Measurements from ENCODE around the gene SPATA20.

The SPATA20 gene

GRCh38 chr17:50514388-50514787, 32.6 kb upstream of the SPATA20 start:
- no peak for TF ChIP-seq CTCF (conservative IDR thresholded peaks at IDR 0.05; ENCODE audit: low read depth, low read length)
- DNase-seq (ENCODE audit: low read depth) = no peak
- H3K4me3 ChIP-seq (ENCODE audit: low read length) = no peak overlapping the region

GRCh38 chr17:50514936-50515702, 31.9 kb upstream of the SPATA20 start:
- no peak for DNase-seq (ENCODE audit: low read depth)
- H3K4me3 ChIP-seq (ENCODE audit: low read length) = no peak overlapping the region
- no peak for TF ChIP-seq CTCF (conservative IDR thresholded peaks at IDR 0.05; ENCODE audit: low read depth, low read length)

- TF ChIP-seq CTCF (conservative IDR thresholded peaks at IDR 0.05; ENCODE audit: low read depth, low read length) = no peak
- no peak for DNase-seq (ENCODE audit: low read depth)
- no peak overlapping the region for H3K4me3 ChIP-seq (ENCODE audit: low read length)
Observed at GRCh38 chr17:50517011-50517410, 30.0 kb upstream of the SPATA20 start.

- no peak for TF ChIP-seq CTCF (conservative IDR thresholded peaks at IDR 0.05; ENCODE audit: low read depth, low read length)
- DNase-seq (ENCODE audit: low read depth) = no peak
- H3K4me3 ChIP-seq (ENCODE audit: low read length) = no peak overlapping the region
Observed at GRCh38 chr17:50517504-50518383, 29.2 kb upstream of the SPATA20 start.

- H3K4me3 ChIP-seq (ENCODE audit: low read length) = no peak overlapping the region
- no peak for DNase-seq (ENCODE audit: low read depth)
- no peak for TF ChIP-seq CTCF (conservative IDR thresholded peaks at IDR 0.05; ENCODE audit: low read depth, low read length)
Observed at GRCh38 chr17:50518384-50519023, 28.5 kb upstream of the SPATA20 start.

- H3K4me3 ChIP-seq (ENCODE audit: low read length) = no peak overlapping the region
- no peak for DNase-seq (ENCODE audit: low read depth)
- TF ChIP-seq CTCF (conservative IDR thresholded peaks at IDR 0.05; ENCODE audit: low read depth, low read length) = no peak
Observed at GRCh38 chr17:50519141-50519834, 27.7 kb upstream of the SPATA20 start.

Measured in retinal pigment epithelial cell (primary cell).